ENCODE data around the gene DHRS3. TPM values are rescaled to one million over a fixed set of nuclear protein-coding genes. Genes with fewer than 3 reads are reported as not detected.

DHRS3 gene
- total RNA-seq, 4 donors from 2014 or later, result 180 to 449 (median 358) TPM

DNA sequence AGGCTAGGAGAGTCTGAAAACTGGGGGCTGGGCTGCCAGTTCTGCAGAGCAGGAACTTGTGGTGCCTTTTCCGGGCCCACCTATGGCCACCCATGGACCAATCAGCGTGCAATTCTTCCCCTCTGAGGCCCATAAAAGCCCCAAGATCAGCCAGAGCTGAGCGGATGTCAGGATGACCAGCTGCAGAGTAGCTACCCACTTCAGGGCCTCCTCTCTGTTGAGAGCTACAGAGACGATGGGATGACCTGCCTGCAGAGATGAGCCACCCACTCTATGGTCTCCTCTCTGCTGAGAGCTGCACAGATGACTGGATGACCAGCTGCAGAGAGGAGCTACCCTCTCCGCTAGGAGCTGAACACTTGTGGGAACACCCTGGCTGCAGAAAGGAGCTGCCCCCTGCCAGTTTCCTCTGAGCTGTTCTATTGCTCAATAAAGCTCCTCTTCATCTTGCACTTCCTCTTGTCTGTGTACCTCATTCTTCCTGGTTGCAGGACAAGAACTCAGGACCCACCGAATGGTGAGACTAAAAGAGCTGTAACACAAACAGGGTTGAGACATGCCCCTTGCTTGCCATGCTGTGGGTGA, 13.0 kb upstream of the DHRS3 start:
- Histone ChIP-seq H3K36me3 (no peaks in the 10 kb centered on the region), H3K27me3 (no peaks in the 10 kb centered on the region), H3K9me3 (no peaks in the 10 kb centered on the region), H3K4me3 (no peak overlapping the region), H3K27ac (no peak overlapping the region), H3K4me1 (peaks cover 0 to 10% (median 0%) of the 10 kb centered on the region in 4 donors)
- DNase-seq (ENCODE audit: low spot score in 2 of 2), result no peak
- WGBS, 2 donors, result 71 to 82% methylated on average over 4 to 6 of the region's 6 CpGs
- no peak for TF ChIP-seq POLR2A (IDR thresholded peaks at IDR 0.05)

DNA sequence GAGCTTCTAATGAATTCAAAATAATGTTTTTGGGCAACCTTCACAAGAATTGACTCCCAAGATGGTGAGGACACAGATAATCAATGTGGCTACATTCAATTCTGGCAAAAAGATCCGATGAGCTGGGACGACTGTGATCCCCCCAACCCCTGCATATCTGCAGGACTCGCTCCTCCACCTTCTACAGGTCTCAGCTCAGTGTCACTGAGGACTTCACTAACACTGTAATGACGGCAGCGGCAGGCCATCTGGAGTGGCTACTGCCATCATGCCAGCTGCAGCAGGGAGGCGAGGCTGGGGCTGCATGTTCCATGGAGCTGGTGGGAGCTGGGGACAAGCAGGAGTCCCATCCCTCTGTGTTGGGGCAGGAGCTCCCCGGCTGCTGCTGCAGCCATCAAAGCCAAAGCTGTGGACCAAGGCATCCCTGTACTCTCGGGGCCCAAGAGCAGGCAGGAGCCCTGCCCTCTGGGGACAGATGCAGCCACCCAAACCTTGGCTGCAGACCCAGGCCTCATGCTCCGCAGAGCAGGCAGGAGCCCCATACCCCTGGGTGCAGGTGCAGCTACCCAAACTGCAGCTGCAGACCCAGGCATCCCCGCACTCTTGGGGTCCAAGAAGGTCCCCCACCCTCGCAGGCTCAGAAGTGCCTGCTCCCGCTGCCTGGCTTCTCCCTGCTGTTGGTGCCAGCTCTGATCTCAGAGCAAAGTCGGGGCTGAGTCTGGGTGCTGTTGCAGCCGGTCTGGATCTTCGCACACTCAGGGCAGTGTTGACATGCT, 12.2 kb upstream of the DHRS3 start:
- Histone ChIP-seq H3K27me3 (no peaks in the 10 kb centered on the region), H3K36me3 (no peaks in the 10 kb centered on the region), H3K4me3 (no peak overlapping the region), H3K27ac (no peak overlapping the region), H3K9me3 (no peaks in the 10 kb centered on the region), H3K4me1 (peaks cover 0 to 10% (median 0%) of the 10 kb centered on the region in 4 donors)
- WGBS, 2 donors, result 86% methylated on average over 14 to 15 of the region's 15 CpGs
- DNase-seq (ENCODE audit: low spot score in 2 of 2), result no peak
- TF ChIP-seq, protein P1, sequence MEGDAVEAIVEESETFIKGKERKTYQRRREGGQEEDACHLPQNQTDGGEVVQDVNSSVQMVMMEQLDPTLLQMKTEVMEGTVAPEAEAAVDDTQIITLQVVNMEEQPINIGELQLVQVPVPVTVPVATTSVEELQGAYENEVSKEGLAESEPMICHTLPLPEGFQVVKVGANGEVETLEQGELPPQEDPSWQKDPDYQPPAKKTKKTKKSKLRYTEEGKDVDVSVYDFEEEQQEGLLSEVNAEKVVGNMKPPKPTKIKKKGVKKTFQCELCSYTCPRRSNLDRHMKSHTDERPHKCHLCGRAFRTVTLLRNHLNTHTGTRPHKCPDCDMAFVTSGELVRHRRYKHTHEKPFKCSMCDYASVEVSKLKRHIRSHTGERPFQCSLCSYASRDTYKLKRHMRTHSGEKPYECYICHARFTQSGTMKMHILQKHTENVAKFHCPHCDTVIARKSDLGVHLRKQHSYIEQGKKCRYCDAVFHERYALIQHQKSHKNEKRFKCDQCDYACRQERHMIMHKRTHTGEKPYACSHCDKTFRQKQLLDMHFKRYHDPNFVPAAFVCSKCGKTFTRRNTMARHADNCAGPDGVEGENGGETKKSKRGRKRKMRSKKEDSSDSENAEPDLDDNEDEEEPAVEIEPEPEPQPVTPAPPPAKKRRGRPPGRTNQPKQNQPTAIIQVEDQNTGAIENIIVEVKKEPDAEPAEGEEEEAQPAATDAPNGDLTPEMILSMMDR (IDR thresholded peaks at IDR 0.05), result no peak
- TF ChIP-seq EP300 (IDR thresholded peaks at IDR 0.05), result no peak
- no peak for TF ChIP-seq POLR2A (IDR thresholded peaks at IDR 0.05)

- no peaks in the 10 kb centered on the region for H3K36me3 ChIP-seq
- no peaks in the 10 kb centered on the region for H3K9me3 ChIP-seq
- no peak overlapping the region for H3K4me3 ChIP-seq
- H3K27me3 ChIP-seq, result no peaks in the 10 kb centered on the region
- no peak overlapping the region for H3K27ac ChIP-seq
- no peak for TF ChIP-seq EP300 (IDR thresholded peaks at IDR 0.05)
- 73 to 87% methylated on average over 1 of the region's 1 CpG for WGBS, 2 donors
- no peak for DNase-seq (ENCODE audit: low spot score in 2 of 2)
- H3K4me1 ChIP-seq, result peaks cover 0 to 10% (median 0%) of the 10 kb centered on the region in 4 donors
Observed at GRCh38 chr1:12629511-12629956, 11.5 kb upstream of the DHRS3 start.

- H3K27ac ChIP-seq, result no peak overlapping the region
- no peaks in the 10 kb centered on the region for H3K27me3 ChIP-seq
- no peak overlapping the region for H3K4me3 ChIP-seq
- H3K9me3 ChIP-seq, result no peaks in the 10 kb centered on the region
- TF ChIP-seq POLR2A (IDR thresholded peaks at IDR 0.05), result no peak
- TF ChIP-seq, protein P1 (IDR thresholded peaks at IDR 0.05), result no peak
- TF ChIP-seq EP300 (IDR thresholded peaks at IDR 0.05), result no peak
- DNase-seq (ENCODE audit: low spot score in 2 of 2), result no peak
- WGBS, 2 donors, result 45 to 47% methylated on average over 5 of the region's 5 CpGs
- H3K36me3 ChIP-seq, result no peaks in the 10 kb centered on the region
- peaks cover 0 to 28% (median 11%) of the 10 kb centered on the region in 4 donors for H3K4me1 ChIP-seq
Observed at GRCh38 chr1:12627296-12627695, 9.3 kb upstream of the DHRS3 start.

DNA sequence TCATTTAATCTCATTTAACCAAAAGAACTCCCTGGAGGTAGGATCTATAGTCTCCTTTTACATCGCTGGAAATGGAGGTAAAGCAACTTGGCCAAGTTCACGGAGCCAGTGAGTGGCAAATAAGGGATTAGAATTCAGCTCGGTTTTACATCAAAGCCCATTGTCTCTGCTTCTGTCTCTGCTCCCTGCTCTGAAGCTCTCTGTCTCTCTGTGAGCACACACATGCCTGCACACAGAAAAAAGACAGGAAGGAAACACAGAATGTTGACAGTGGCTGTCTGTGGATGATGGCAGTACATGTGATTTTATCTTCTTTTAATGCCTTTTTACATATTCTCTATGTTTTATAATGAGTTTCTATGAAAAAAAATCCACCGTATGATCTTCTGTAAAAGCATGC, 8.9 kb upstream of the DHRS3 start:
- H3K27ac ChIP-seq, result no peak overlapping the region
- no peaks in the 10 kb centered on the region for H3K9me3 ChIP-seq
- H3K27me3 ChIP-seq, result no peaks in the 10 kb centered on the region
- H3K36me3 ChIP-seq, result no peaks in the 10 kb centered on the region
- TF ChIP-seq EP300 (IDR thresholded peaks at IDR 0.05) (no peak), POLR2A (IDR thresholded peaks at IDR 0.05) (no peak)
- TF ChIP-seq, protein P1 (IDR thresholded peaks at IDR 0.05), result no peak
- 45 to 47% methylated on average over 4 of the region's 4 CpGs for WGBS, 2 donors
- H3K4me3 ChIP-seq, result no peak overlapping the region
- no peak for DNase-seq (ENCODE audit: low spot score in 2 of 2)
- H3K4me1 ChIP-seq, result peaks cover 0 to 32% (median 14%) of the 10 kb centered on the region in 4 donors

DNA sequence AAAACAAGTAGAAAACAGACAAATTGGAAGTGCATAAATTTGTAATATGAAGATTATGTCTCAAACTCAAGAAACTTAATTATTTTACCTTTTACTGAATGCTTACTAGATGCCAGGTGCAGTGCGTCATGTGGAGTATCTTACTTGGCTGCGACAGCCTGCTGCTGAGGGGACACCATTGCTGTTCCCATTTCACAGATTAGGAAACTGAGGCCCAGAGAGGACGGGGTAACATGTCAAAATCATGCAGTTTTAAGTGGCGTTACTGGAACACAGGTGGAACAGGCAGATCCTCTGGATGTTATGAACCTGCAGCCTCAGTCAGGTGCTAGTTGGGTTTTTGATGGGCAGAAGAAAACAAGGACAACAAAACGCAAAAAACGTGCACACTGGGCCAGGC, 7.3 kb upstream of the DHRS3 start:
- DNase-seq (ENCODE audit: low spot score in 2 of 2), result no peak
- H3K36me3 ChIP-seq, result no peaks in the 10 kb centered on the region
- peaks cover 0 to 47% (median 26%) of the 10 kb centered on the region in 4 donors for H3K4me1 ChIP-seq
- H3K27me3 ChIP-seq, result no peaks in the 10 kb centered on the region
- H3K4me3 ChIP-seq, result no peak overlapping the region
- no peaks in the 10 kb centered on the region for H3K9me3 ChIP-seq
- WGBS, 2 donors, result 89 to 90% methylated on average over 6 of the region's 6 CpGs
- TF ChIP-seq POLR2A (IDR thresholded peaks at IDR 0.05) (no peak), EP300 (IDR thresholded peaks at IDR 0.05) (no peak)
- TF ChIP-seq, protein P1 (IDR thresholded peaks at IDR 0.05), result no peak
- no peak overlapping the region for H3K27ac ChIP-seq
